HG03095 (cell line): Measurements from ENCODE around the gene SETDB2.

Source experiments
- ATAC-seq: cut with Tn5 transposase; IDR thresholded peaks from one replicate; pipeline ENCODE4 v1.9.1; 2021; ENCODE audit warnings: moderate library complexity; ENCODE audit not compliant: unreplicated experiment

Gene SETDB2

GRCh38 chr13:49528161-49528560, 84.1 kb downstream of the SETDB2 start:
- no peak for ATAC-seq

- ATAC-seq = peak; percentile 69
Measured at GRCh38 chr13:49530457-49530856, 86.4 kb downstream of the SETDB2 start.

- no peak for ATAC-seq
Measured at GRCh38 chr13:49532593-49532992, 88.5 kb downstream of the SETDB2 start.

GRCh38 chr13:49533011-49533410, 88.9 kb downstream of the SETDB2 start:
- no peak for ATAC-seq

- no peak for ATAC-seq
Measured at GRCh38 chr13:49533591-49534269, 89.7 kb downstream of the SETDB2 start.

GRCh38 chr13:49536144-49536873, 92.2 kb downstream of the SETDB2 start:
- no peak for ATAC-seq

DNA sequence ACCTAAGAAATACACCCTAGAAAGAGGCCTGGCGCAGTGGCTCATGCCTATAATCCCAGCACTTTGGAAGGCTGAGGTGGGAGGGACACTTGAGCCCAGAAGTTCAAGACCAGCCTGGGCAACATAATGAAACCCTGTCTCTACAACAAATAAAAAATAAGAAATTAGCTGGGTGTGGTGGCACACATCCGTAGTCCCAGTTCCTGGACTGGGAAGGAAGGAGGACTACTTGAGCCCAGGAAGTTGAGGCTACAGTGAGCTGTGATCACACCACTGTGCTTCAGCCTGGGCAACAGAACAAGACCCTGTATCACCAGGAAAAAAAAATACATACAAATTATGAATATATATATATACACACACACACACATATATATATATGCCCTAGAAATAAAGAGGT, 94.3 kb downstream of the SETDB2 start:
- no peak for ATAC-seq

GRCh38 chr13:49539313-49539712, 95.2 kb downstream of the SETDB2 start:
- no peak for ATAC-seq

DNA sequence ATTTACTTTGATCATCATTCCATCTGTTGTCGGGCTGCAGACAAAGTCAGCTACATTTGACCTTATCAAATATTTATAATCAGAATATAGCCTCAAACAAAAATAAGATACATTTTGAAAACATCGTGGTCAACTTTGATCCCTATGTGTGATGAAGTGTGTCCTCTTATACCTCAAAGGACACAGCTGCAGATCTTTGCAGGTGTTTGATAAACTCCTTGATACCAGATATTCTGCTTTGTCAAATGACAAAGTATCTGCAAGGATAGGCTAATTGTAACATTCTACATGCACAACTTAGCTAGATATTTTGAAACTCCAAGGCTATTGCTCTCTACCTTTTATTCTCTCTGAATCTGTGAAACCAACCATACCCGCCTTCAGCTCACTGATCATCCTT, 95.7 kb downstream of the SETDB2 start:
- ATAC-seq = no peak

DNA sequence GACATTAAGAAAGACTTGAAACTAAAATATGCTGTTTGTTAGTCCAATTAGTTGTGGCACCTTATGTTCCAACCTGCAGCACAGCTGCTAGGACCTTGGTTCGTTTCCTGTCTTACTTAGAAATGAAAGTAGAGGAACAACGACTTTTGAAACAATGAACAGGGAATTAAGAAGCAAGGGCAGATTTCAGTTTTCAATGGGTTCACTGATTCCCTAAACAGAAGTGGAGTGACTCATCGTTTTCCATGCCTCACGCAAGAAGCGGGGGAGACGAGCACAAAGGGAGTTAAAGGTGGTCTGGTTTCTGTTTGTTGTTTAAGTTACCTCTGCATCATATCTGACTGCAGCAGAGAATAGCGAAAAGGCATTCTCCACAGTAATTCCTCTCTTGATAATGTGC, 96.5 kb downstream of the SETDB2 start:
- no peak for ATAC-seq

DNA sequence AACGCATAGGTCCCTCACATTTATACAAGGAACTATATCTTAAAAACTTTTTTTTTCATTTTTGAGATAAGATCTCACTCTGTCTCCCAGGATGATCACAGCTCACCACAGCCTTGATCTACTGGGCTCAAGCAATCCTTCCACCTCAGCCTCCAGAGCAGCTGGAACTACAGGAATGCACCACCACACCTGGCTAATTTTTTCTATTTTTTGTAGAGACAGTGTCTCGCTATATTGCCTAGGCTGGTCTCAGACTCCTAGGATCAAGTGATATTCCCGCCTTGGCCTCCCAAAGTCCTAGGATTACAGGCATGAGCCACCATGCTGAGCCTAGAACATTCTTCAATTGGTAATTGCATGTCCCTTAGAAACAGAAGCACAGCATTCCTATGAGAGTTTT, 99.6 kb downstream of the SETDB2 start:
- ATAC-seq = no peak
